ENCODE data around the gene GNPDA2. TPM values are rescaled to one million over a fixed set of nuclear protein-coding genes. Genes with fewer than 3 reads are reported as not detected.

The GNPDA2 gene
- total and polyA plus RNA-seq, 9 of the 15 experiments (the other 6 are each of a cell fraction or from before 2014, with no cell fraction given) = 10.6 to 20.4 (median 13.0) TPM

- H3K79me2 ChIP-seq (ENCODE audit: control insufficient read depth, insufficient read depth, low read length) = no peaks in the 10 kb centered on the region
- ChIA-PET CTCF (ENCODE audit: low intra/inter-chr PET ratio) (no interaction called here), POLR2A (no interaction called here)
- H4K20me1 ChIP-seq (replicated peaks; ENCODE audit: control insufficient read depth, insufficient read depth, low read length) = no peaks in the 10 kb centered on the region
- no peak for ATAC-seq
- no peak overlapping the region for H2AFZ ChIP-seq (ENCODE audit: low read depth, low read length)
- FAIRE-seq = no peak
- BruUV-seq (replicated peaks) = no TSS peak
- H3K4me2 ChIP-seq (ENCODE audit: insufficient read depth, low read length) = no peak overlapping the region
- no peak overlapping the region for H3K27ac ChIP-seq (ENCODE audit: extremely low read depth, low read depth, low read length)
- DNase-seq (ENCODE audit: extremely low read depth in 1 of 4, low spot score in 3 of 4) = no peak
- in situ Hi-C loops (cut with MboI) (no loop called here), intact Hi-C loops (cut with micrococcal nuclease) (no loop called here)
- H3K9ac ChIP-seq (ENCODE audit: insufficient read depth in 1 of 2, low read depth in 2 of 2, low read length in 2 of 2) = no peak overlapping the region
- no peaks in the 10 kb centered on the region for H3K9me3 ChIP-seq (replicated peaks; ENCODE audit: control insufficient read depth, insufficient read depth, low read depth, low read length)
- 0% methylated on average over 2 of the region's 2 CpGs for WGBS (ENCODE audit: insufficient coverage, low coverage, missing lambda C conversion rate)
- H3K4me3 ChIP-seq = no peak overlapping the region
- no peaks in the 10 kb centered on the region for H3K4me1 ChIP-seq (replicated peaks in 1 of 2; ENCODE audit: control insufficient read depth in 2 of 2, insufficient read depth in 2 of 2, low read length in 2 of 2)
- no peaks in the 10 kb centered on the region for H3K27me3 ChIP-seq (ENCODE audit: control insufficient read depth in 2 of 2, insufficient read depth in 2 of 2, low read length in 2 of 2)
- H3K36me3 ChIP-seq (ENCODE audit: control insufficient read depth, insufficient read depth, low read length) = no peaks in the 10 kb centered on the region
- no peaks in the 10 kb centered on the region for H3K9me1 ChIP-seq (ENCODE audit: control insufficient read depth, insufficient read depth, low read length)
- TF ChIP-seq, protein P1, sequence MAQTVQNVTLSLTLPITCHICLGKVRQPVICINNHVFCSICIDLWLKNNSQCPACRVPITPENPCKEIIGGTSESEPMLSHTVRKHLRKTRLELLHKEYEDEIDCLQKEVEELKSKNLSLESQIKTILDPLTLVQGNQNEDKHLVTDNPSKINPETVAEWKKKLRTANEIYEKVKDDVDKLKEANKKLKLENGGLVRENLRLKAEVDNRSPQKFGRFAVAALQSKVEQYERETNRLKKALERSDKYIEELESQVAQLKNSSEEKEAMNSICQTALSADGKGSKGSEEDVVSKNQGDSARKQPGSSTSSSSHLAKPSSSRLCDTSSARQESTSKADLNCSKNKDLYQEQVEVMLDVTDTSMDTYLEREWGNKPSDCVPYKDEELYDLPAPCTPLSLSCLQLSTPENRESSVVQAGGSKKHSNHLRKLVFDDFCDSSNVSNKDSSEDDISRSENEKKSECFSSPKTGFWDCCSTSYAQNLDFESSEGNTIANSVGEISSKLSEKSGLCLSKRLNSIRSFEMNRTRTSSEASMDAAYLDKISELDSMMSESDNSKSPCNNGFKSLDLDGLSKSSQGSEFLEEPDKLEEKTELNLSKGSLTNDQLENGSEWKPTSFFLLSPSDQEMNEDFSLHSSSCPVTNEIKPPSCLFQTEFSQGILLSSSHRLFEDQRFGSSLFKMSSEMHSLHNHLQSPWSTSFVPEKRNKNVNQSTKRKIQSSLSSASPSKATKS (CRISPR knock-in tag; IDR thresholded peaks at IDR 0.05) = no peak
- TF ChIP-seq MYNN (IDR thresholded peaks at IDR 0.05) (no peak), MYNN (CRISPR knock-in tag; IDR thresholded peaks at IDR 0.05) (no peak), MCM5 (IDR thresholded peaks at IDR 0.05; ENCODE audit: low read depth) (no peak), CHD7 (IDR thresholded peaks at IDR 0.05; ENCODE audit: low read depth, low read length) (no peak), FOXA3 (CRISPR knock-in tag; conservative IDR thresholded peaks at IDR 0.05 in 1 of 2, IDR thresholded peaks at IDR 0.05 in 1 of 2) (no peak), SRSF7 (optimal IDR thresholded peaks at IDR 0.05; ENCODE audit: low read depth, low read length) (no peak)
- TF ChIP-seq, protein P2, sequence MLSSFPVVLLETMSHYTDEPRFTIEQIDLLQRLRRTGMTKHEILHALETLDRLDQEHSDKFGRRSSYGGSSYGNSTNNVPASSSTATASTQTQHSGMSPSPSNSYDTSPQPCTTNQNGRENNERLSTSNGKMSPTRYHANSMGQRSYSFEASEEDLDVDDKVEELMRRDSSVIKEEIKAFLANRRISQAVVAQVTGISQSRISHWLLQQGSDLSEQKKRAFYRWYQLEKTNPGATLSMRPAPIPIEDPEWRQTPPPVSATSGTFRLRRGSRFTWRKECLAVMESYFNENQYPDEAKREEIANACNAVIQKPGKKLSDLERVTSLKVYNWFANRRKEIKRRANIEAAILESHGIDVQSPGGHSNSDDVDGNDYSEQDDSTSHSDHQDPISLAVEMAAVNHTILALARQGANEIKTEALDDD (IDR thresholded peaks at IDR 0.05) = no peak
These were observed 13.8 kb upstream of the GNPDA2 start for GRCh38 chr4:44740201-44740600.

All from K562 (cell line).